BJ (cell line): ENCODE measurements around the gene SLC48A1. TPM values are rescaled to one million over a fixed set of nuclear protein-coding genes. Genes with fewer than 3 reads are reported as not detected.
"Not testable (repeated sequence)": the region's sequence is repeated elsewhere in the genome, so short reads cannot be mapped to it uniquely, and the experiment has no call there.

Experiments used
- CTCF ChIA-PET: fragments of 350-600 bp; formaldehyde crosslinking; extraction: SDS; loops from one replicate; lab custom pipeline; 2021; ENCODE audit warnings: antibody characterized with exemption, inconsistent platforms; lab: Yijun Ruan, JAX
- POLR2A ChIA-PET: fragments of 300-600 bp; sonication (Branson Sonifier 250); formaldehyde crosslinking; extraction: SDS; loops from one replicate; lab custom pipeline; 2021; ENCODE audit warnings: antibody characterized with exemption; lab: Charles Lee
- DNase-seq: peaks from one replicate; pipeline ENCODE4 v3.0.0-alpha.2; 2011; ENCODE audit warnings: low read depth
- H3K27me3 ChIP-seq: 2 replicates; pipeline ENCODE4 v1.6.0; 2011; ENCODE audit warnings: low read length; ENCODE audit not compliant: control insufficient read depth, insufficient read depth
- H3K36me3 ChIP-seq: 2 replicates; pipeline ENCODE4 v1.5.1; 2011; ENCODE audit warnings: low read length; ENCODE audit not compliant: control insufficient read depth, insufficient read depth
- H3K4me3 ChIP-seq: 2 replicates; pipeline ENCODE4 v1.5.1; 2011; ENCODE audit warnings: low read depth, mild to moderate bottlenecking, control low read depth, low read length
- polyA plus RNA-seq: library from polyadenylated mRNA; depleted of rRNA; stranded (reverse); fragments of >200 nt; gene quantifications from 2 replicates; pipeline ENCODE4 v1.2.3, GENCODE V29; 2011
- TF ChIP-seq, protein P1 (sequence below): IDR thresholded peaks from 2 replicates; pipeline ENCODE4 v1.5.1; 2011; ENCODE audit warnings: low read depth, mild to moderate bottlenecking, control low read depth, inconsistent platforms, low read length, moderate library complexity; ENCODE audit not compliant: insufficient read depth

Gene SLC48A1
- polyA plus RNA-seq, 1 experiment, result 16.6 TPM

DNA sequence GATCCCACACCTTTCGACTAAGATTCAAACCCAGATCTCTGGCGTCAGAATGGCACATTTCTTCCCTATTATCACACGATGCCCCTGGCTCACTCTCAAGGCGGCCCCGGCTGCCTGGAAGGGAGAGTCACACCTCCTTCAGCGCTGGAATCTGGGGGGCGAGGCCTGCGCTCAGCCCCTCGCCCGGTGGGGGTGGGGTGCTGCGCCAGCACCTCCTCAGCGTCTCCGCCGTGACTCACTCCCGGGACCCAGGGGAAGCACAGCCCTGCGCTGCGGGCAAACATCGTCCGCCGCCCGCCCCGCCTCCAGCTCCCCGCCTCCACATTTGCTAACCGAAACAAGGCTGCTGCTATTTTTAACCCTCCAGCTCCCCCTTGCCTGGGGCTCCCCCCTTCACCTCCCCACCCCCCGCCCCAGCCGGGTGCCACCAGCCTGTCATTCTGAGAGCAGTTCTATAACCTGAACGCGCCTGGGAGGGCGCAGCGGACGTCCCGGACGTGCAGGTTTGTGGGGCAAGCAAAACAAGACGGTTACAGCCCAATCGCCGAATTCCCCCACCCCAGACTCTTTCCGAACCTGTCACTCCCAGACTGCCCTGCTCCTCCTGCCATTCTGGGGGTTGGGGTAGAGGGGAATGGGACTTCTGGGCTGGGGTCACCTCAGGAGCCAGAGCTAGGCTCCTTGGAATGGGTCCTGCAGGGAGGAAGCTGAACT, 39.9 kb downstream of the SLC48A1 start:
- TF ChIP-seq, protein P1, sequence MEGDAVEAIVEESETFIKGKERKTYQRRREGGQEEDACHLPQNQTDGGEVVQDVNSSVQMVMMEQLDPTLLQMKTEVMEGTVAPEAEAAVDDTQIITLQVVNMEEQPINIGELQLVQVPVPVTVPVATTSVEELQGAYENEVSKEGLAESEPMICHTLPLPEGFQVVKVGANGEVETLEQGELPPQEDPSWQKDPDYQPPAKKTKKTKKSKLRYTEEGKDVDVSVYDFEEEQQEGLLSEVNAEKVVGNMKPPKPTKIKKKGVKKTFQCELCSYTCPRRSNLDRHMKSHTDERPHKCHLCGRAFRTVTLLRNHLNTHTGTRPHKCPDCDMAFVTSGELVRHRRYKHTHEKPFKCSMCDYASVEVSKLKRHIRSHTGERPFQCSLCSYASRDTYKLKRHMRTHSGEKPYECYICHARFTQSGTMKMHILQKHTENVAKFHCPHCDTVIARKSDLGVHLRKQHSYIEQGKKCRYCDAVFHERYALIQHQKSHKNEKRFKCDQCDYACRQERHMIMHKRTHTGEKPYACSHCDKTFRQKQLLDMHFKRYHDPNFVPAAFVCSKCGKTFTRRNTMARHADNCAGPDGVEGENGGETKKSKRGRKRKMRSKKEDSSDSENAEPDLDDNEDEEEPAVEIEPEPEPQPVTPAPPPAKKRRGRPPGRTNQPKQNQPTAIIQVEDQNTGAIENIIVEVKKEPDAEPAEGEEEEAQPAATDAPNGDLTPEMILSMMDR, result no peak
- Histone ChIP-seq H3K4me3 (peak overlapping the region; percentile 18), H3K36me3 (peaks cover 8% of the 10 kb centered on the region), H3K27me3 (no peaks in the 10 kb centered on the region)
- ChIA-PET CTCF (interaction anchor here (0.6 to 3.3 kb wide), 12 partner anchors 11 to 97 kb away, joined by 3 to 26 read pairs (median 4); no protein-coding TSS in a partner anchor), POLR2A (interaction anchor here (0.6 kb wide), 2 partner anchors 84 to 90 kb away, joined by 3 to 4 read pairs; no protein-coding TSS in a partner anchor)
- DNase-seq, result peak; percentile 59

- CTCF ChIA-PET, result interaction anchor here (0.7 to 3.3 kb wide), 8 partner anchors 12 to 96 kb away, joined by 4 to 26 read pairs (median 6); no protein-coding TSS in a partner anchor
These were observed 40.6 kb downstream of the SLC48A1 start for GRCh38 chr12:47813511-47814196.

DNA sequence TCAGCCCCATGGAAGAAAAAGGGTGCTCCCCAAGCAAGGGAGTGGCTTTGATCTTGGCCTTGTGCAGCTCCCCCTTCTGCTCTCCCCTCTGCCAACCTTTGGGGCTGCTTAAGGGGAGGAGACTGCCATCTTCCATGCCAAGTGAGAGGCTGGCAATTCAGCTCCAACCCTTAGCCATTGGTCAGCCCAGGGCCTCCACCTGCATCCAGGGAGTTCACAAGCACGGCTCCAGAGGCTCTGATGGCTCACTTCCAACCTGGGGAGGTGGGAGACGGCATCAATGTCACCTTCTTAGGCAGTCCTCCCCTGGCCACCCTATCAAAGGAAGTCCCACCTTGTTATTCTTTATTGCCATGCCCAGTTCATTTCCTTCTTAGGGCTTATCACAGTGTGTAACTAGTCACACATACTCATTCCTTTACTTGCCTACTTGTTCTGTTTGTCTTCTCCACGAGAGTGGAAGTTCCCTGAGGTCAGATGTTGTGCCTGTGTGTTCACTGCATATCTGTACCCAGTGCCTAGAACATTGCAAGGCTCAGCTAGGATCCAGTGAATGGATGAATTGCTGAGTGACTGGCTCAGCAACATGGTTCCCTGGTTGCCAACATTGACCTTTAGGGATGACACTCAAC, 41.6 kb downstream of the SLC48A1 start:
- no peaks in the 10 kb centered on the region for H3K27me3 ChIP-seq
- H3K36me3 ChIP-seq, result peaks cover 11% of the 10 kb centered on the region
- TF ChIP-seq, protein P1, result no peak
- CTCF ChIA-PET, result interaction anchor here (2.1 to 3.3 kb wide), 3 partner anchors 14 to 97 kb away, joined by 7 to 26 read pairs (median 12); no protein-coding TSS in a partner anchor
- H3K4me3 ChIP-seq, result no peak overlapping the region
- no peak for DNase-seq
- POLR2A ChIA-PET, result interaction anchor here (0.6 kb wide), 1 partner anchor 104 kb away, joined by 3 read pairs; no protein-coding TSS in a partner anchor

More at GRCh38 chr12:47813511-47814196, 40.6 kb downstream of the SLC48A1 start:
- H3K4me3 ChIP-seq, result peak overlapping the region; percentile 18
- TF ChIP-seq, protein P1, result no peak
- POLR2A ChIA-PET, result interaction anchor here (0.6 kb wide), 2 partner anchors 85 to 108 kb away, joined by 3 to 6 read pairs; no protein-coding TSS in a partner anchor
- no peaks in the 10 kb centered on the region for H3K27me3 ChIP-seq
- DNase-seq, result no peak
- peaks cover 11% of the 10 kb centered on the region for H3K36me3 ChIP-seq

- CTCF ChIA-PET, result interaction anchor here (4.6 kb wide), 1 partner anchor 22 kb away, joined by 41 read pairs; no protein-coding TSS in a partner anchor
- not testable (repeated sequence) for DNase-seq
These were observed 42.4 kb downstream of the SLC48A1 start for GRCh38 chr12:47815447-47815846.

DNA sequence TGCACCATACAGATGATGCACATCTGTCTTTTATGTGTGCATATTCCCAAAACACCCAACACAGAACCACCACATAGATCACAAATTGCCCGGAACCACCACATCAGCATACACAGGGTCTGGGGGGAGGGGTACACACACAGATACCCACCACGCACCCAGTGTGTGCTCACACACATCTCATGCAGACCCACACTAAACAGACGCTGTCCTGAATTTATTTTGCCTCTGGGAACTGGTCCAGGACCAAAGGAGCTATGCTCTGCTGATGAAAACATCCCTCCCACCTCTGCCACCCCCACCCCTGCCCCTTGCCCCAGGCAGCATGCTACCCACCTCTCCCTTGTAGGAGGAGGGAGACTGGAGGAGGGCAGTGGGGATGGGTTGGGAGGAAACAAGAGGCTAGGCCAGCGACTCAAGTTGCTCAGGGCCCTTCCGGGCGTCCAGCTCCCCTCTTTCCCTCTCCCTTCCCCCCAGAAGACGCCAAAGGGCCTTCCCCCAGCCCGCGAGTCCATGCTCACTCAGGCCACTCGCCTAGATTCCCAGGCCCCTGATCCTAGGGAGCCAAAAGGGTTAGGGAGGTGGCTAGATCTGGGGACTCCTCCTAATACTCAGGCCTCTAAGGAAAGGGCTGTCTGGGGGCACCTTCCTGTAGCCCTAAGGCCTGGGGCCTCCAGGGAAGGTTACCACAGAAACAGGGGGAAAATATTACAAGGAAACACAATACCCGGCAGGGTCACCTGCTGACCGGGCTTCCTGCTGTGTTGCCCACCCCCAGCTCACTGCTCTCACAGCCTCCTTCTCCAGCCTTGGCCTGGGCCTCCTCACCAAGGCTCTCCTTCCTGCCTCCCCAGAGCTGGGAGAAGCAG, 43.6 kb downstream of the SLC48A1 start:
- peaks cover 11% of the 10 kb centered on the region for H3K36me3 ChIP-seq
- no peak for DNase-seq
- H3K27me3 ChIP-seq, result no peaks in the 10 kb centered on the region
- ChIA-PET POLR2A (no interaction called here), CTCF (interaction anchor here (0.7 to 4.6 kb wide), 15 partner anchors 9 to 132 kb away, joined by 3 to 41 read pairs (median 5); partner anchors contain the start of gene SLC48A1)
- TF ChIP-seq, protein P1, result no peak
- peak overlapping the region; percentile 68 for H3K4me3 ChIP-seq

More at GRCh38 chr12:47815447-47815846, 42.4 kb downstream of the SLC48A1 start:
- H3K4me3 ChIP-seq, POLR2A ChIA-PET, H3K27me3 ChIP-seq: not testable (repeated sequence)
- H3K36me3 ChIP-seq, result peaks cover 11% of the 10 kb centered on the region
